ENCODE results near the gene FZD10. TPM values are rescaled to one million over a fixed set of nuclear protein-coding genes. Genes with fewer than 3 reads are reported as not detected.

FZD10 gene
- total and polyA plus RNA-seq, 8 donors, result 0.12 to 3.2 (median 0.72) TPM; not detected in 3

- WGBS, 5 donors, result 76 to 89% (median 84%) methylated on average over 7 of the region's 7 CpGs
- no peak overlapping the region for H3K4me3 ChIP-seq
Measured at GRCh38 chr12:130153803-130154202, 8.5 kb upstream of the FZD10 start.

GRCh38 chr12:130154276-130155070 is 7.8 kb upstream of the FZD10 start:
- Histone ChIP-seq H3K9me3 (no peaks in the 10 kb centered on the region), H3K27me3 (peaks cover 0 to 61% (median 8%) of the 10 kb centered on the region in 3 donors), H3K36me3 (no peaks in the 10 kb centered on the region), H3K4me3 (no peak overlapping the region), H3K27ac (no peak overlapping the region), H3K4me1 (no peaks in the 10 kb centered on the region)
- intact Hi-C loops (cut with DNase I; ENCODE audit: low total_unique reads), result no loop called here
- no peak for DNase-seq
- TF ChIP-seq, protein P1, sequence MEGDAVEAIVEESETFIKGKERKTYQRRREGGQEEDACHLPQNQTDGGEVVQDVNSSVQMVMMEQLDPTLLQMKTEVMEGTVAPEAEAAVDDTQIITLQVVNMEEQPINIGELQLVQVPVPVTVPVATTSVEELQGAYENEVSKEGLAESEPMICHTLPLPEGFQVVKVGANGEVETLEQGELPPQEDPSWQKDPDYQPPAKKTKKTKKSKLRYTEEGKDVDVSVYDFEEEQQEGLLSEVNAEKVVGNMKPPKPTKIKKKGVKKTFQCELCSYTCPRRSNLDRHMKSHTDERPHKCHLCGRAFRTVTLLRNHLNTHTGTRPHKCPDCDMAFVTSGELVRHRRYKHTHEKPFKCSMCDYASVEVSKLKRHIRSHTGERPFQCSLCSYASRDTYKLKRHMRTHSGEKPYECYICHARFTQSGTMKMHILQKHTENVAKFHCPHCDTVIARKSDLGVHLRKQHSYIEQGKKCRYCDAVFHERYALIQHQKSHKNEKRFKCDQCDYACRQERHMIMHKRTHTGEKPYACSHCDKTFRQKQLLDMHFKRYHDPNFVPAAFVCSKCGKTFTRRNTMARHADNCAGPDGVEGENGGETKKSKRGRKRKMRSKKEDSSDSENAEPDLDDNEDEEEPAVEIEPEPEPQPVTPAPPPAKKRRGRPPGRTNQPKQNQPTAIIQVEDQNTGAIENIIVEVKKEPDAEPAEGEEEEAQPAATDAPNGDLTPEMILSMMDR (IDR thresholded peaks at IDR 0.05), result no peak
- TF ChIP-seq POLR2A (IDR thresholded peaks at IDR 0.05), result no peak
- no peak for TF ChIP-seq POLR2AphosphoS5 (IDR thresholded peaks at IDR 0.05)
- TF ChIP-seq EP300 (IDR thresholded peaks at IDR 0.05), result no peak
- 70 to 88% (median 85%) methylated on average over 14 to 22 of the region's 22 CpGs for WGBS, 5 donors

More at GRCh38 chr12:130153803-130154202, 8.5 kb upstream of the FZD10 start:
- intact Hi-C loops (cut with DNase I; ENCODE audit: low total_unique reads), result no loop called here
- DNase-seq, result no peak
- Histone ChIP-seq H3K36me3 (no peaks in the 10 kb centered on the region), H3K27me3 (peaks cover 0 to 54% (median 7%) of the 10 kb centered on the region in 3 donors), H3K9me3 (peaks cover 0 to 2% (median 0%) of the 10 kb centered on the region in 4 donors), H3K27ac (no peak overlapping the region), H3K4me1 (no peaks in the 10 kb centered on the region)
- TF ChIP-seq POLR2A (IDR thresholded peaks at IDR 0.05) (no peak), EP300 (IDR thresholded peaks at IDR 0.05) (no peak), POLR2AphosphoS5 (IDR thresholded peaks at IDR 0.05) (no peak)
- TF ChIP-seq, protein P1 (IDR thresholded peaks at IDR 0.05), result no peak

GRCh38 chr12:130155416-130156073 is 6.7 kb upstream of the FZD10 start:
- Histone ChIP-seq H3K9me3 (no peaks in the 10 kb centered on the region), H3K4me1 (peaks cover 0 to 3% (median under 1%) of the 10 kb centered on the region in 4 donors), H3K36me3 (no peaks in the 10 kb centered on the region), H3K4me3 (no peak overlapping the region), H3K27me3 (peaks cover under 1 to 63% (median 18%) of the 10 kb centered on the region in 3 donors), H3K27ac (no peak overlapping the region)
- intact Hi-C loops (cut with DNase I; ENCODE audit: low total_unique reads), result no loop called here
- TF ChIP-seq, protein P1 (IDR thresholded peaks at IDR 0.05), result no peak
- no peak for TF ChIP-seq EP300 (IDR thresholded peaks at IDR 0.05)
- no peak for TF ChIP-seq POLR2AphosphoS5 (IDR thresholded peaks at IDR 0.05)
- TF ChIP-seq POLR2A (IDR thresholded peaks at IDR 0.05), result no peak
- WGBS, 5 donors, result 69 to 74% (median 72%) methylated on average over 10 of the region's 10 CpGs
- DNase-seq, result no peak

- H3K4me1 ChIP-seq, result peaks cover 0 to 15% (median 11%) of the 10 kb centered on the region in 4 donors
- H3K9me3 ChIP-seq, result no peaks in the 10 kb centered on the region
- no peak for DNase-seq
- H3K36me3 ChIP-seq, result no peaks in the 10 kb centered on the region
- no peak overlapping the region for H3K27ac ChIP-seq
- intact Hi-C loops (cut with DNase I; ENCODE audit: low total_unique reads), result no loop called here
- H3K27me3 ChIP-seq, result peaks cover 12 to 75% (median 30%) of the 10 kb centered on the region in 3 donors
- TF ChIP-seq POLR2A (IDR thresholded peaks at IDR 0.05) (no peak), EP300 (IDR thresholded peaks at IDR 0.05) (no peak), POLR2AphosphoS5 (IDR thresholded peaks at IDR 0.05) (no peak)
- TF ChIP-seq, protein P1 (IDR thresholded peaks at IDR 0.05), result no peak
- 64 to 80% (median 68%) methylated on average over 13 of the region's 13 CpGs for WGBS, 5 donors
- H3K4me3 ChIP-seq, result no peak overlapping the region
Measured at GRCh38 chr12:130156652-130157275, 5.5 kb upstream of the FZD10 start.
